Measurements from ENCODE around the gene NETO1. TPM values are rescaled to one million over a fixed set of nuclear protein-coding genes. Genes with fewer than 3 reads are reported as not detected.

Gene NETO1
- total RNA-seq (2013; cell fraction: nucleolus; rRNA removed), result not detected in 2 replicates
- total RNA-seq (2014; rRNA removed), result 0.05 TPM in 1 of 2 replicates, not detected in the other
- total RNA-seq (2014; rRNA removed; fragmentation: Illumina TruSeq; extraction: Trizol), result not detected in 2 replicates
- not detected in 2 replicates for total RNA-seq (2021)
- not detected for polyA plus RNA-seq (2011; ENCODE audit: low read depth)
- 0.10 and 0.52 TPM in 2 replicates for polyA plus RNA-seq (2011; rRNA removed)
- 0.10 and 0.33 TPM in 2 replicates for polyA plus RNA-seq (2011; cell fraction: cytosol; rRNA removed)
- polyA plus RNA-seq (2011; cell fraction: nucleus; rRNA removed), result 0.79 and 0.83 TPM in 2 replicates
- not detected in 2 replicates for polyA plus RNA-seq (2012)
- polyA plus RNA-seq (2014; fragmentation: Illumina TruSeq; extraction: Trizol), result not detected in 2 replicates
- polyA plus RNA-seq (2014; fragmentation: Nextera tagmentation; extraction: Ambion mirVana), result not detected
- polyA plus RNA-seq (2014; rRNA removed), result not detected in 2 replicates
- polyA plus RNA-seq (2016; fragmentation: Nextera tagmentation; extraction: Ambion mirVana), result not detected
- 0.15 and 1.1 TPM in 2 replicates for polyA minus RNA-seq (2011; rRNA and poly(A)+ RNA removed)
- polyA minus RNA-seq (2011; cell fraction: cytosol; rRNA and poly(A)+ RNA removed), result not detected in 2 replicates
- polyA minus RNA-seq (2011; cell fraction: nucleus; rRNA and poly(A)+ RNA removed), result 1.5 and 3.0 TPM in 2 replicates
- Bru-seq, nascent RNA, result percentile 8 among the genes with signal in this experiment
- percentile 3 among the genes with signal in this experiment for BruChase-seq, experiment 1, labeled RNA remaining after a 6-hour chase
- percentile 3 among the genes with signal in this experiment for BruChase-seq, experiment 2, labeled RNA remaining after a 2-hour chase
- long read RNA-seq, experiment 1, result 0 reads
- long read RNA-seq, experiment 2, partial matches to known transcripts, result 0 of 1 reads
- long read RNA-seq, experiment 2, other reads (novel, unspliced or antisense), result 1 of 1 reads

GRCh38 chr18:72867746-72868584 lies at the start of gene NETO1:
TSS of gene NETO1 (minus strand) at chr18:72867987. CDS start at chr18:72867291, 696 bp downstream.
- Histone ChIP-seq H4K20me1 (ENCODE audit: control insufficient read depth, insufficient read depth) (no peaks in the 10 kb centered on the region), H2AFZ (ENCODE audit: control insufficient read depth, low read depth, low read length) (no peak within 1 kb of the TSS), H3K27ac (ENCODE audit: control insufficient read depth, insufficient read depth) (no peak within 1 kb of the TSS), H3K79me2 (ENCODE audit: control insufficient read depth, insufficient read depth, low read length) (no peaks in the 10 kb centered on the region), H3K4me3 (no peak within 1 kb of the TSS), H3K27me3 (replicated peaks in 1 of 2; ENCODE audit: control insufficient read depth in 2 of 2, insufficient read depth in 2 of 2, low read length in 1 of 2) (no peaks in the 10 kb centered on the region), H3K9ac (ENCODE audit: control insufficient read depth, insufficient read depth, low read length) (no peak within 1 kb of the TSS), H3K9me3 (replicated peaks; ENCODE audit: control insufficient read depth, insufficient read depth, low read length) (no peaks in the 10 kb centered on the region; the same call in 2 of the 3 replicates), H3K36me3 (ENCODE audit: control insufficient read depth in 2 of 2, insufficient read depth in 2 of 2, low read length in 1 of 2) (no peaks in the 10 kb centered on the region), H3K4me2 (ENCODE audit: control insufficient read depth, insufficient read depth) (no peak within 1 kb of the TSS), H3K4me1 (ENCODE audit: control insufficient read depth, insufficient read depth, low read length) (no peaks in the 10 kb centered on the region)
- ChIA-PET SMC1A (ENCODE audit: uncharacterized antibody, unreplicated experiment) (no interaction called here), RAD21 (ENCODE audit: unreplicated experiment) (no interaction called here), CTCF (no interaction called here), POLR2A (no interaction called here)
- DNase-seq (ENCODE audit: low read depth, low spot score) (no peak), FAIRE-seq (no peak), ATAC-seq (no peak)
- intact Hi-C loops (cut with micrococcal nuclease; ENCODE audit: unreplicated experiment) (no loop called here), in situ Hi-C loops (cut with MboI) (no loop called here)
- TF ChIP-seq YBX1 (IDR thresholded peaks at IDR 0.05) (no peak), E2F4 (IDR thresholded peaks at IDR 0.05; ENCODE audit: low read depth, low read length) (no peak), JUND (IDR thresholded peaks at IDR 0.05; ENCODE audit: low read depth, low read length) (no peak), SREBF2 (IDR thresholded peaks at IDR 0.05; ENCODE audit: low read length) (no peak), SUPT20H (IDR thresholded peaks at IDR 0.05; ENCODE audit: borderline replicate concordance, control insufficient read depth, low read depth, low read length) (no peak), EZH2 (IDR thresholded peaks at IDR 0.05; ENCODE audit: borderline replicate concordance, control insufficient read depth, low read depth, low read length) (no peak), BMI1 (IDR thresholded peaks at IDR 0.05; ENCODE audit: borderline replicate concordance) (no peak), RCOR1 (conservative IDR thresholded peaks at IDR 0.05; ENCODE audit: low read depth, low read length) (no peak), FOXK2 (IDR thresholded peaks at IDR 0.05) (no peak)
- WGBS (ENCODE audit: insufficient coverage, insufficient replicate concordance, low lambda C conversion rate, missing lambda C conversion rate), result 62% methylated on average over 28 of the region's 85 CpGs
- BruUV-seq (replicated peaks), result no TSS peak
